IMR-90 (cell line): Measurements from ENCODE around the gene TRIM13. TPM values are rescaled to one million over a fixed set of nuclear protein-coding genes. Genes with fewer than 3 reads are reported as not detected.

Source experiments
- ATAC-seq: fragments of 200-7000 bp; cut with Tn5 transposase; 2 replicates; pipeline ENCODE4 v1.9.1; 2020; ENCODE audit warnings: low read depth, mild to moderate bottlenecking, moderate library complexity
- BruUV-seq: library from RNA; stranded (reverse); fragments of 400-500 nt; replicated peaks from 2 replicates; lab custom pipeline; 2021; lab: Mats Ljungman, UMichigan
- CTCF ChIA-PET: fragments of 300-600 bp; formaldehyde crosslinking; extraction: SDS; loops from one replicate; lab custom pipeline; 2021; ENCODE audit warnings: antibody characterized with exemption; lab: Yijun Ruan, JAX
- POLR2A ChIA-PET: fragments of 300-600 bp; sonication (Branson Sonifier 250); formaldehyde crosslinking; loops from one replicate; lab custom pipeline; 2022; ENCODE audit warnings: antibody characterized with exemption; ENCODE audit not compliant: unreplicated experiment; lab: Charles Lee
- DNase-seq: peaks from one replicate; pipeline ENCODE4 v3.0.0; 2013
- H2AFZ ChIP-seq: replicated peaks from 2 replicates; pipeline ENCODE3; 2013; ENCODE audit warnings: low read length, mild to moderate bottlenecking; ENCODE audit not compliant: poor library complexity
- H2AK5ac ChIP-seq: 2 replicates; pipeline ENCODE4 v1.6.1; 2013; ENCODE audit warnings: low read depth, low read length, inconsistent platforms
- H2AK9ac ChIP-seq: replicated peaks from 2 replicates; pipeline ENCODE3; 2013; ENCODE audit warnings: mild to moderate bottlenecking, low read depth, low read length, moderate library complexity; ENCODE audit not compliant: poor library complexity
- H2BK120ac ChIP-seq: 2 replicates; pipeline ENCODE4 v1.6.1; 2013; ENCODE audit warnings: low read depth, low read length, inconsistent platforms
- H2BK15ac ChIP-seq: 3 replicates; pipeline ENCODE4 v1.6.1; 2013; ENCODE audit warnings: low read depth, low read length, inconsistent platforms
- H2BK20ac ChIP-seq: 2 replicates; pipeline ENCODE4 v1.6.1; 2013; ENCODE audit warnings: low read depth, mild to moderate bottlenecking, inconsistent platforms, low read length, moderate library complexity
- H2BK5ac ChIP-seq: 2 replicates; pipeline ENCODE4 v1.6.1; 2013; ENCODE audit warnings: mild to moderate bottlenecking, low read depth, low read length, inconsistent platforms; ENCODE audit not compliant: poor library complexity, severe bottlenecking
- H3K14ac ChIP-seq: replicated peaks from 2 replicates; pipeline ENCODE4 v1.6.1; 2013; ENCODE audit warnings: low read depth, low read length, inconsistent platforms
- H3K18ac ChIP-seq: 2 replicates; pipeline ENCODE4 v1.6.1; 2013; ENCODE audit warnings: low read depth, low read length, control low read depth
- H3K23ac ChIP-seq: 2 replicates; pipeline ENCODE4 v1.6.1; 2013; ENCODE audit warnings: low read depth, low read length, inconsistent platforms
- H3K27ac ChIP-seq: 2 replicates; pipeline ENCODE4 v1.5.1; 2013; ENCODE audit warnings: mild to moderate bottlenecking, control low read depth, low read length; ENCODE audit not compliant: insufficient read depth
- H3K27me3 ChIP-seq: 2 replicates; pipeline ENCODE4 v1.6.1; 2013; ENCODE audit warnings: low read length; ENCODE audit not compliant: control insufficient read depth, insufficient read depth
- H3K36me3 ChIP-seq: 2 replicates; pipeline ENCODE4 v1.6.1; 2013; ENCODE audit warnings: low read length, mixed read lengths; ENCODE audit not compliant: control insufficient read depth, insufficient read depth
- H3K4ac ChIP-seq: 2 replicates; pipeline ENCODE4 v1.6.1; 2013; ENCODE audit warnings: low read depth, low read length, inconsistent platforms
- H3K4me1 ChIP-seq: 2 replicates; pipeline ENCODE4 v1.6.1; 2013; ENCODE audit warnings: low read length, mixed read lengths; ENCODE audit not compliant: control insufficient read depth, insufficient read depth
- H3K4me2 ChIP-seq: 2 replicates; pipeline ENCODE4 v1.6.1; 2013; ENCODE audit warnings: low read depth, mild to moderate bottlenecking, control low read depth, low read length, moderate library complexity
- H3K4me3 ChIP-seq: 2 replicates; pipeline ENCODE4 v1.5.1; 2013; ENCODE audit warnings: low read depth, mild to moderate bottlenecking, control low read depth, low read length, moderate library complexity; ENCODE audit not compliant: insufficient read depth
- H3K56ac ChIP-seq: 2 replicates; pipeline ENCODE4 v1.6.1; 2013; ENCODE audit warnings: low read length, inconsistent platforms; ENCODE audit not compliant: insufficient read depth; ENCODE audit errors: extremely low read depth
- H3K79me1 ChIP-seq, 2 experiments: 2 replicates each; pipeline ENCODE4 v1.6.1; 2013; ENCODE audit warnings: low read length in 2 of 2, inconsistent platforms in 1 of 2, low read depth in 1 of 2
- H3K9ac ChIP-seq: 2 replicates; pipeline ENCODE4 v1.6.1; 2013; ENCODE audit warnings: low read depth, low read length, control low read depth
- H3K9me1 ChIP-seq: 2 replicates; pipeline ENCODE4 v1.6.1; 2013; ENCODE audit warnings: low read length, inconsistent platforms; ENCODE audit not compliant: insufficient read depth
- H3K9me3 ChIP-seq: 2 replicates; pipeline ENCODE4 v1.6.1; 2013; ENCODE audit warnings: low read length; ENCODE audit not compliant: control insufficient read depth, insufficient read depth
- H4K20me1 ChIP-seq: 2 replicates; pipeline ENCODE4 v1.6.1; 2013; ENCODE audit warnings: low read length, inconsistent platforms; ENCODE audit not compliant: insufficient read depth
- H4K5ac ChIP-seq: 2 replicates; pipeline ENCODE4 v1.6.1; 2013; ENCODE audit warnings: mild to moderate bottlenecking, low read depth, low read length, control low read depth
- H4K8ac ChIP-seq, 2 experiments: 2 replicates each; pipeline ENCODE4 v1.6.1; 2013; ENCODE audit warnings: low read depth in 2 of 2, low read length in 2 of 2, control low read depth in 1 of 2, inconsistent platforms in 1 of 2
- H4K91ac ChIP-seq: 2 replicates; pipeline ENCODE4 v1.6.1; 2013; ENCODE audit warnings: low read depth, low read length, inconsistent platforms; ENCODE audit not compliant: insufficient read depth
- BHLHE40 ChIP-seq: fragments of 150-350 bp; IDR thresholded peaks from 2 replicates; pipeline ENCODE4 v1.6.1; 2016; ENCODE audit warnings: mild to moderate bottlenecking, low read depth, low read length
- CHD1 ChIP-seq: IDR thresholded peaks from 2 replicates; pipeline ENCODE4 v1.6.1; 2012; ENCODE audit warnings: low read depth, low read length, improper control_type of control experiment
- MAFK ChIP-seq: IDR thresholded peaks from 2 replicates; pipeline ENCODE4 v1.6.1; 2012; ENCODE audit warnings: low read depth, low read length, improper control_type of control experiment
- MXI1 ChIP-seq: IDR thresholded peaks from 2 replicates; pipeline ENCODE4 v1.6.1; 2012; ENCODE audit warnings: low read depth, mild to moderate bottlenecking, low read length, moderate library complexity, borderline replicate concordance
- RAD21 ChIP-seq: IDR thresholded peaks from 2 replicates; pipeline ENCODE4 v1.6.1; 2012; ENCODE audit warnings: low read length, improper control_type of control experiment
- RCOR1 ChIP-seq: IDR thresholded peaks from 2 replicates; pipeline ENCODE4 v1.6.1; 2012; ENCODE audit warnings: mild to moderate bottlenecking, low read length, improper control_type of control experiment; ENCODE audit not compliant: insufficient replicate concordance
- RFX5 ChIP-seq: IDR thresholded peaks from 2 replicates; pipeline ENCODE4 v1.8.0; 2012; ENCODE audit warnings: low read depth, mild to moderate bottlenecking, low read length, moderate library complexity
- SMC3 ChIP-seq: fragments of 150-350 bp; IDR thresholded peaks from 2 replicates; pipeline ENCODE4 v1.6.1; 2016; ENCODE audit warnings: low read depth, mild to moderate bottlenecking, antibody characterized with exemption, low read length, moderate library complexity
- WGBS, 2 experiments: methylation state at CpG; one replicate each; pipeline versions ENCODE4 v1.1.5 to v1.1.7; 2013; ENCODE audit warnings: missing lambda C conversion rate in 2 of 2; ENCODE audit not compliant: insufficient read length in 1 of 2; ENCODE audit errors: extremely low coverage in 2 of 2; 5-methylcytosine and 5-hydroxymethylcytosine counted together
- dilution Hi-C: fragments of 300-500 bp; cut with HindIII; formaldehyde crosslinking; loops from one replicate; pipeline ENCODE4 v1.14.3; 2018; ENCODE audit warnings: low sequenced_read_pairs; ENCODE audit not compliant: unreplicated experiment
- in situ Hi-C: fragments of 300-500 bp; cut with MboI; formaldehyde crosslinking; loops from 3 replicates; pipeline ENCODE4 v1.14.3; 2019; ENCODE audit warnings: low sequenced_read_pairs, inconsistent platforms, mixed read lengths
- intact Hi-C: fragments of 100-400 bp; cut with micrococcal nuclease; formaldehyde crosslinking; loops from 2 replicates; pipeline ENCODE4 v1.10.0; 2022
- polyA plus RNA-seq, 3 experiments: library from polyadenylated mRNA; depleted of rRNA; stranded (reverse); fragments of >200 nt; gene quantifications; 2 replicates each; pipeline ENCODE4 v1.2.3, GENCODE V29; 2012; ENCODE audit warnings: low replicate concordance in 1 of 3
- total RNA-seq: library from RNA; depleted of rRNA; stranded (reverse); fragments of >200 nt; gene quantifications from 2 replicates; pipeline ENCODE4 v1.2.3, GENCODE V29; 2012
- TF ChIP-seq, protein P1 (sequence below): fragments of 150-350 bp; IDR thresholded peaks from 2 replicates; pipeline ENCODE4 v1.6.1; 2016; ENCODE audit warnings: low read depth, mild to moderate bottlenecking, low read length, moderate library complexity, borderline replicate concordance
- TF ChIP-seq, protein P2 (sequence below): fragments of 150-350 bp; IDR thresholded peaks from 2 replicates; pipeline ENCODE4 v1.6.1; 2017; ENCODE audit warnings: mild to moderate bottlenecking, antibody characterized with exemption, low read length, low read depth
- TF ChIP-seq, protein P3 (sequence below): conservative IDR thresholded peaks from 2 replicates; pipeline ENCODE4 v1.5.1; 2012; ENCODE audit warnings: mild to moderate bottlenecking, low read depth, low read length, improper control_type of control experiment

Gene TRIM13
- total and polyA plus RNA-seq, 2 of the 4 experiments (the other 2 are of a cell fraction): 12.0 to 20.1 TPM

- Histone ChIP-seq H4K8ac (no peak overlapping the region), H3K4me2 (no peak overlapping the region), H3K9ac (no peak overlapping the region), H2AFZ (no peak overlapping the region), H3K27me3 (no peaks in the 10 kb centered on the region), H4K5ac (no peak overlapping the region), H2AK5ac (no peak overlapping the region), H3K27ac (no peak overlapping the region), H3K4ac (no peak overlapping the region), H4K20me1 (no peaks in the 10 kb centered on the region), H3K56ac (no peak overlapping the region), H3K9me1 (peaks cover 4% of the 10 kb centered on the region; the same call in 1 of the 2 replicates), H2BK120ac (no peak overlapping the region), H4K91ac (no peak overlapping the region), H3K14ac (no peak overlapping the region), H2BK5ac (no peak overlapping the region), H3K79me1 (no peaks in the 10 kb centered on the region), H3K9me3 (no peaks in the 10 kb centered on the region), H3K4me1 (peaks cover 6% of the 10 kb centered on the region; the same call in 1 of the 2 replicates), H3K36me3 (0 out of 2 replicates have a peak, but pooled peaks cover 1% of the 10 kb centered on the region), H2BK20ac (no peak overlapping the region), H2AK9ac (no peak overlapping the region), H3K23ac (no peak overlapping the region), H3K4me3 (no peak overlapping the region), H2BK15ac (no peak overlapping the region), H3K18ac (no peak overlapping the region)
- no peak for ATAC-seq
- TF ChIP-seq RAD21 (no peak), MAFK (no peak), MXI1 (no peak), RFX5 (no peak), RCOR1 (no peak), BHLHE40 (no peak), SMC3 (no peak), CHD1 (no peak)
- TF ChIP-seq, protein P1, sequence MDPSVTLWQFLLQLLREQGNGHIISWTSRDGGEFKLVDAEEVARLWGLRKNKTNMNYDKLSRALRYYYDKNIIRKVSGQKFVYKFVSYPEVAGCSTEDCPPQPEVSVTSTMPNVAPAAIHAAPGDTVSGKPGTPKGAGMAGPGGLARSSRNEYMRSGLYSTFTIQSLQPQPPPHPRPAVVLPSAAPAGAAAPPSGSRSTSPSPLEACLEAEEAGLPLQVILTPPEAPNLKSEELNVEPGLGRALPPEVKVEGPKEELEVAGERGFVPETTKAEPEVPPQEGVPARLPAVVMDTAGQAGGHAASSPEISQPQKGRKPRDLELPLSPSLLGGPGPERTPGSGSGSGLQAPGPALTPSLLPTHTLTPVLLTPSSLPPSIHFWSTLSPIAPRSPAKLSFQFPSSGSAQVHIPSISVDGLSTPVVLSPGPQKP: no peak
- TF ChIP-seq, protein P2, sequence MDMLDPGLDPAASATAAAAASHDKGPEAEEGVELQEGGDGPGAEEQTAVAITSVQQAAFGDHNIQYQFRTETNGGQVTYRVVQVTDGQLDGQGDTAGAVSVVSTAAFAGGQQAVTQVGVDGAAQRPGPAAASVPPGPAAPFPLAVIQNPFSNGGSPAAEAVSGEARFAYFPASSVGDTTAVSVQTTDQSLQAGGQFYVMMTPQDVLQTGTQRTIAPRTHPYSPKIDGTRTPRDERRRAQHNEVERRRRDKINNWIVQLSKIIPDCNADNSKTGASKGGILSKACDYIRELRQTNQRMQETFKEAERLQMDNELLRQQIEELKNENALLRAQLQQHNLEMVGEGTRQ: no peak
- TF ChIP-seq, protein P3, sequence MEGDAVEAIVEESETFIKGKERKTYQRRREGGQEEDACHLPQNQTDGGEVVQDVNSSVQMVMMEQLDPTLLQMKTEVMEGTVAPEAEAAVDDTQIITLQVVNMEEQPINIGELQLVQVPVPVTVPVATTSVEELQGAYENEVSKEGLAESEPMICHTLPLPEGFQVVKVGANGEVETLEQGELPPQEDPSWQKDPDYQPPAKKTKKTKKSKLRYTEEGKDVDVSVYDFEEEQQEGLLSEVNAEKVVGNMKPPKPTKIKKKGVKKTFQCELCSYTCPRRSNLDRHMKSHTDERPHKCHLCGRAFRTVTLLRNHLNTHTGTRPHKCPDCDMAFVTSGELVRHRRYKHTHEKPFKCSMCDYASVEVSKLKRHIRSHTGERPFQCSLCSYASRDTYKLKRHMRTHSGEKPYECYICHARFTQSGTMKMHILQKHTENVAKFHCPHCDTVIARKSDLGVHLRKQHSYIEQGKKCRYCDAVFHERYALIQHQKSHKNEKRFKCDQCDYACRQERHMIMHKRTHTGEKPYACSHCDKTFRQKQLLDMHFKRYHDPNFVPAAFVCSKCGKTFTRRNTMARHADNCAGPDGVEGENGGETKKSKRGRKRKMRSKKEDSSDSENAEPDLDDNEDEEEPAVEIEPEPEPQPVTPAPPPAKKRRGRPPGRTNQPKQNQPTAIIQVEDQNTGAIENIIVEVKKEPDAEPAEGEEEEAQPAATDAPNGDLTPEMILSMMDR: no peak
- no TSS peak for BruUV-seq
- dilution Hi-C loops: no loop called here
- CTCF ChIA-PET: no interaction called here
- in situ Hi-C loops: no loop called here
- POLR2A ChIA-PET: interaction anchor here (0.6 kb wide), 1 partner anchor 17 kb away, joined by 5 read pairs; the partner anchor contains the start of gene SPRYD7
- no peak for DNase-seq
- WGBS, 2 experiments: no CpG with 5 or more reads among the region's 1 CpG
- intact Hi-C loops: no loop called here
Measured at GRCh38 chr13:49953560-49953959, 43.3 kb upstream of the TRIM13 start.
